Measurements from ENCODE around the gene UBR4. TPM values are rescaled to one million over a fixed set of nuclear protein-coding genes. Genes with fewer than 3 reads are reported as not detected.

Gene UBR4
- total and polyA plus RNA-seq, 2 experiments from 2014 or later, result 140 to 175 TPM

DNA sequence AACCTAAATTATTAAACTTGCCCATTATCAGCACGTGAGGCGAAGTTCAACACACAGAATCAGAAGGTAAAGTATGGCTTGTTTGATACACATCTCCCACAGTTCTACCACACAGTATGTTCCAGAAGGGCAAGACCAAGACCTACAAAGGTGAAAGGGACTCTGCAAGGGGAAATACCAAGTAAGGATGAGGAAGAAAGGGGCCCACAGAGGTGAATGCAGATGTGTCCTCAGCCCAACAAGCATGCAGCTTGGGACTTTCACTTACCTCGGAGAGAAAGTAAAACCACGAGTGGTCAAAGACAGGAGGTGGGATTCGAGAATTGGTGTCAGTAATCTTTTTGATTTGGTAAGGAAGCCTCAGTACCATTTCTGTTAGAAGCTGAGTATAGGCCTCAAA is 85.8 kb downstream of the UBR4 start:
- H3K27me3 ChIP-seq, result no peaks in the 10 kb centered on the region
- peaks cover 6% of the 10 kb centered on the region for H3K79me2 ChIP-seq
- 95% methylated on average over 5 of the region's 5 CpGs for WGBS (ENCODE audit: low lambda C conversion rate, missing lambda C conversion rate)
- H4K20me1 ChIP-seq (ENCODE audit: insufficient read depth, poor library complexity, severe bottlenecking), result no peaks in the 10 kb centered on the region
- no peaks in the 10 kb centered on the region for H3K9me3 ChIP-seq (ENCODE audit: low read depth)
- no peak for TF ChIP-seq CTCF (IDR thresholded peaks at IDR 0.05; ENCODE audit: poor library complexity)
- TF ChIP-seq EZH2phosphoT487 (IDR thresholded peaks at IDR 0.05; ENCODE audit: low read depth, severe bottlenecking, unreplicated experiment), result no peak
- no peak for TF ChIP-seq EZH2 (IDR thresholded peaks at IDR 0.05; ENCODE audit: borderline replicate concordance)
- H3K36me3 ChIP-seq (replicated peaks; ENCODE audit: insufficient read depth, low read depth), result peaks cover 13% of the 10 kb centered on the region
- no peak overlapping the region for H3K27ac ChIP-seq
- H3K4me1 ChIP-seq (ENCODE audit: insufficient read depth), result no peaks in the 10 kb centered on the region
- H2AFZ ChIP-seq, result no peak overlapping the region
- H3K4me2 ChIP-seq, result no peak overlapping the region
- no peak overlapping the region for H3K4me3 ChIP-seq
- DNase-seq (ENCODE audit: low spot score), result no peak
- H3K9me2 ChIP-seq (replicated peaks; ENCODE audit: insufficient read depth), result no peaks in the 10 kb centered on the region

DNA sequence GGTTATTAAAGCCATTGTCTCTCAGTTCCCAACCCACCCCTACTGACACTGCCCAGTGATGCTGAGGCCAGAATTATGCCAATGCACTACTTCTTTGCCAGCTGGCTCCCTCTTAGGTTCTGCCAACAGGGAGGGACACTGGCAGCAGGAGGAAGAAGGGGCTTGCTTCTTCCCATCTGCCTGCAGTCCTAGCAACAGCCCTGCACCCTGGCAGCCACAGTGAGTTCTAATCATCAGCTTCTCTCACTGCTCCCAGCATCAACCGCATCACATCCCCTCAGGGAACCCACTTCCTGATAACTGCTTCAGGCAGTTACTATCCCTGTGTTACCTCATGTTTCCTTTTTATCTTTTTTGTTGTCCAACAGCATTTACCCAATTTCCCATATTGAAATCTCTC is 86.2 kb downstream of the UBR4 start:
- Histone ChIP-seq H2AFZ (no peak overlapping the region), H3K9me2 (replicated peaks; ENCODE audit: insufficient read depth) (no peaks in the 10 kb centered on the region), H3K9me3 (ENCODE audit: low read depth) (no peaks in the 10 kb centered on the region), H3K27me3 (no peaks in the 10 kb centered on the region), H3K4me1 (ENCODE audit: insufficient read depth) (no peaks in the 10 kb centered on the region), H4K20me1 (ENCODE audit: insufficient read depth, poor library complexity, severe bottlenecking) (no peaks in the 10 kb centered on the region), H3K79me2 (peaks cover 6% of the 10 kb centered on the region), H3K36me3 (replicated peaks; ENCODE audit: insufficient read depth, low read depth) (peaks cover 17% of the 10 kb centered on the region), H3K4me3 (no peak overlapping the region), H3K27ac (no peak overlapping the region), H3K4me2 (no peak overlapping the region)
- DNase-seq (ENCODE audit: low spot score), result no peak
- TF ChIP-seq CTCF (IDR thresholded peaks at IDR 0.05; ENCODE audit: poor library complexity) (no peak), EZH2phosphoT487 (IDR thresholded peaks at IDR 0.05; ENCODE audit: low read depth, severe bottlenecking, unreplicated experiment) (no peak), EZH2 (IDR thresholded peaks at IDR 0.05; ENCODE audit: borderline replicate concordance) (no peak)
- 94% methylated on average over 1 of the region's 1 CpG for WGBS (ENCODE audit: low lambda C conversion rate, missing lambda C conversion rate)

DNA sequence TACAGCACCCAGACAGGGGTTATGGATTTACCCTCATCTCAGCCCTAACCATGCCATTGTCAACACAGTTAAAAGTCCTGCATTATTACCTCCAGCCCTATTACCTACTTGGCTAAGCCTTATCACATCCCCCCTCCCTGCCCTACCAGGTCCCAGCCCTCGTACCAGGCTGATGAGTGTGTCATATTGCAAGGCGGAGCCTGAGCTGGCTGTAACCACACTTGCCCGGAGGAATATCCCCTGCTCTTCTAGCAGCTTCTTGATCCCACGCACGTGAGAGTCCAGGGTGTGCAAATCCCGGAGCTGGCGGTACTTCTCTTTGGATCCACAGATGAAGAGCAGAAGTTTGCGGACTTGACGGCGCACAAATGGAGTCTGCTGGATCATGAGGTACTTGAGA is 87.4 kb downstream of the UBR4 start:
- Histone ChIP-seq H3K4me1 (ENCODE audit: insufficient read depth) (no peaks in the 10 kb centered on the region), H3K79me2 (peaks cover 4% of the 10 kb centered on the region), H3K27me3 (no peaks in the 10 kb centered on the region), H3K27ac (no peak overlapping the region), H3K9me3 (ENCODE audit: low read depth) (no peaks in the 10 kb centered on the region), H2AFZ (no peak overlapping the region), H3K36me3 (replicated peaks; ENCODE audit: insufficient read depth, low read depth) (peaks cover 14% of the 10 kb centered on the region), H3K9me2 (replicated peaks; ENCODE audit: insufficient read depth) (no peaks in the 10 kb centered on the region), H3K4me2 (no peak overlapping the region), H3K4me3 (no peak overlapping the region), H4K20me1 (ENCODE audit: insufficient read depth, poor library complexity, severe bottlenecking) (no peaks in the 10 kb centered on the region)
- TF ChIP-seq EZH2 (IDR thresholded peaks at IDR 0.05; ENCODE audit: borderline replicate concordance) (no peak), EZH2phosphoT487 (IDR thresholded peaks at IDR 0.05; ENCODE audit: low read depth, severe bottlenecking, unreplicated experiment) (no peak), CTCF (IDR thresholded peaks at IDR 0.05; ENCODE audit: poor library complexity) (no peak)
- 89% methylated on average over 10 of the region's 10 CpGs for WGBS (ENCODE audit: low lambda C conversion rate, missing lambda C conversion rate)
- DNase-seq (ENCODE audit: low spot score), result no peak

DNA sequence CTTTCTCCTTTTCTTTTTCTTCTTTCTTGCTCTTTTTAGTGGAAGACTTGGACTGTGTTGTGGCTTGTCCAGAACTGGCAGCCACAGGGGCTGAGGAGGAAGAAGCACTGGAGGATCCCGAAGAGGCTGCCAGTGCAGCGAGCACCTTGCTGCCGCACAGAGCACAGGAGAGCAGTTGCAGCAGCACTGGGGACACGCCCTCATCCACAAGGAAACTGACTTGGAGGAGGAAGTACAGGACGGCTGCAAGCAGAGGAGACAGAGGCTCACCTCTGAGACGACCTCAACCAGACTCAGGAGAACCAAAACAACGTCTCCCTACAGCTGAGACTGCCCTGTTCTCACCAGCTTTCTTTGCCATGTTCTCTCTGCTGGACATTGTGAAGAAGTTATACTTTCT is 88.9 kb downstream of the UBR4 start:
- DNase-seq (ENCODE audit: low spot score), result no peak
- peaks cover 14% of the 10 kb centered on the region for H3K36me3 ChIP-seq (replicated peaks; ENCODE audit: insufficient read depth, low read depth)
- no peaks in the 10 kb centered on the region for H3K4me1 ChIP-seq (ENCODE audit: insufficient read depth)
- H4K20me1 ChIP-seq (ENCODE audit: insufficient read depth, poor library complexity, severe bottlenecking), result no peaks in the 10 kb centered on the region
- no peaks in the 10 kb centered on the region for H3K9me2 ChIP-seq (replicated peaks; ENCODE audit: insufficient read depth)
- WGBS (ENCODE audit: low lambda C conversion rate, missing lambda C conversion rate), result 88% methylated on average over 7 of the region's 7 CpGs
- H3K4me3 ChIP-seq, result no peak overlapping the region
- no peaks in the 10 kb centered on the region for H3K9me3 ChIP-seq (ENCODE audit: low read depth)
- TF ChIP-seq EZH2phosphoT487 (IDR thresholded peaks at IDR 0.05; ENCODE audit: low read depth, severe bottlenecking, unreplicated experiment), result no peak
- no peak for TF ChIP-seq EZH2 (IDR thresholded peaks at IDR 0.05; ENCODE audit: borderline replicate concordance)
- no peak for TF ChIP-seq CTCF (IDR thresholded peaks at IDR 0.05; ENCODE audit: poor library complexity)
- H2AFZ ChIP-seq, result no peak overlapping the region
- H3K4me2 ChIP-seq, result no peak overlapping the region
- H3K27me3 ChIP-seq, result no peaks in the 10 kb centered on the region
- no peaks in the 10 kb centered on the region for H3K79me2 ChIP-seq
- H3K27ac ChIP-seq, result no peak overlapping the region
